Measurements from ENCODE around the gene AGMAT. TPM values are rescaled to one million over a fixed set of nuclear protein-coding genes. Genes with fewer than 3 reads are reported as not detected.

The AGMAT gene
- total and polyA plus RNA-seq, 10 donors = 1.4 to 6.1 (median 3.2) TPM

DNA sequence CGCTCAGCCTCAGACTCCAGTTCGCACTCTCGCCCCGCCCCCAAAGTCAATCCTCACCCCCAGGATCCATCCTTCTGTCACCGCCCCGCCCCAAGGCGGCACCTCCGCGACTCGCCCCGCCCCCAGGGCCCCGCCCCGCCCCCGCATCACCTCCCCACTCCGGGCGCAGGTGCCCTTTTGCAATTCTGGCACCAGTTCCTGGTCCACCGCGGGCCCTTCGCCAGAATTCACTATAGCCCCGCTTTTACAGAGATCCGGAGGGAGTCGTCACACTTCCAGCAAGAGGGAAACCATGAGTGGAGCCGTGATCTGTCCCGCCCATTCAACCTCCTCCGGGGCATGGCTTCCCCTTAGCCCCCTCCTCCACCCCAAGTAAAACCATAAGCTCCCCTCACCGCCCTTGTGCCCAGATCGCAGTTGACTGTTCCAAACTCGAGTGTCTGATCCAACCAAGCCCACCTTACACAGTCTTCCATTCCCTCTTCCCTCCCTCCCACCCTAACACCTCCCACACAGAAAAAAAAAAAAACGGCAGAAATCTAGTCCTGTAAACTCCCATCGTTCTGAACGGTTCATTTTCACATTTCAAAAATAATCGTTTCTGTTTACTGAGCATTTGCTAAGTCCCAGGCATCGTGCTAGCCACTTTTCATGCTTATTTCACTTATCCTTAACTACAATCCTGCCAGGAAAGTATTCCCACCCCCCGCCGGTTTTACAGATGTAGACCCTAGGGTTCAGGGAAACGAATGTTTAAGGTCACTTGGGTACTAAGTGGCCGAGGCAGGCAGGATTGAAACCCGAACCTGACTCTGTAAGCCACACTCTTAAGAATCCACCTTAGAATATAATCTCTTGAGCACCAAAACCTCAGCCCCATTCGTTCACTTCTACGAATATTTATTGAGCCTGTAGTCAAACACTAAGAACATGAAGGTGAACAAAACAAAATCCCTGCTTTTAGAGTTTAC lies 59.5 kb downstream of the AGMAT start:
- Histone ChIP-seq H3K36me3 (peaks cover 0 to 14% (median under 1%) of the 10 kb centered on the region in 6 donors), H3K27ac (peak overlapping the region; percentile 88 to 99 (median 96)), H3K4me1 (peaks cover 19 to 67% (median 44%) of the 10 kb centered on the region in 6 donors), H3K4me3 (peak overlapping the region; percentile 42 to 92 (median 80)), H3K9me3 (no peaks in the 10 kb centered on the region), H3K27me3 (replicated peaks in 1 of 7) (no peaks in the 10 kb centered on the region)
- 3 to 4% (median 4%) methylated on average over 32 to 40 of the region's 40 CpGs for WGBS, 5 donors
- intact Hi-C loops (cut with DNase I; ENCODE audit: low total_unique reads) = loop anchor here (10.0 kb wide), 1 partner anchor 89 kb away; the partner anchor contains the start of gene DDI2
- TF ChIP-seq POLR2AphosphoS5 (IDR thresholded peaks at IDR 0.05) = peak in 1 of 3 donors; percentile 61
- no peak for TF ChIP-seq POLR2A (IDR thresholded peaks at IDR 0.05)
- DNase-seq = no peak

DNA sequence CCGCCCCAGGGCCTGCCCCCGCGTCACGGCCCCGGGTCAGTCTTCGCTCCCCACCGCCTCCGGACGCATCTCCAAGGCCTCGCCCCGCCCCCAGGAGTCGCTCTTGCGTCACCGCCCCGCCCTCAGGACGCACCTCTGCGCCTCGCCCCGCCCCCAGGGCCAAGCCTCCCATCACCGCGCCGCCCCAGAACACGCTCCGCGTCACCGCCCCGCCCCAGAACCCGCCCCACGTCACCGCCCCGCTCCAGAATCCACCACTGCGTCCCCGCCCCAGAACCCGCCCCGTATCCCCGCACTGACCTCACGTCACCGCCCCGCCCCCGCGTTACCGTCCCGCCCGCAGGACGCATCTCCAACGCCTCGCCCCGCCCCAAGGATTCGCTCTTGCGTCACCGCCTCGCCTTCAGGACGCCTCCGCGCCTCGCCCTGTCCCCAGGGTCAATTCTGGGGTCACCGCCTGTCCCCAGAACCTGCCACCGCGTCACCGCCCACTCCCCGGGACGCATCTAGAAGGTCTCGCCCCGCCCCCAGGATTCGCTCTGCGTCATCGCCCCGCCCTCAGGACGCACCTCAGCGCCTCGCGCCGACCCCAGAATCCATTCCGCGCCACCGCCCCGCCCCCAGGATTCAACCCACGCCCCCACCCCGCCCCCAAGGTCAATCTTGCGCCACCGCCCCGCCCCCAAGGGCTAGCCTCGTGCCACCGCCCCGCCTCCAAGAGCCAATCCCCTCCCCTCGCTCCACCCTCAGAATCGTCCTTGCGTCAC lies 60.4 kb downstream of the AGMAT start:
- no peaks in the 10 kb centered on the region for H3K9me3 ChIP-seq
- H3K27ac ChIP-seq = peak overlapping the region; percentile 90 to 99 (median 96)
- peak; percentile 100 for DNase-seq
- no peaks in the 10 kb centered on the region for H3K27me3 ChIP-seq (replicated peaks in 1 of 7)
- peaks cover 19 to 63% (median 44%) of the 10 kb centered on the region in 6 donors for H3K4me1 ChIP-seq
- H3K4me3 ChIP-seq = peak overlapping the region; percentile 62 to 90 (median 72)
- intact Hi-C loops (cut with DNase I; ENCODE audit: low total_unique reads) = loop anchor here (10.0 kb wide), 1 partner anchor 90 kb away; the partner anchor contains the start of gene DDI2
- TF ChIP-seq, protein P1, sequence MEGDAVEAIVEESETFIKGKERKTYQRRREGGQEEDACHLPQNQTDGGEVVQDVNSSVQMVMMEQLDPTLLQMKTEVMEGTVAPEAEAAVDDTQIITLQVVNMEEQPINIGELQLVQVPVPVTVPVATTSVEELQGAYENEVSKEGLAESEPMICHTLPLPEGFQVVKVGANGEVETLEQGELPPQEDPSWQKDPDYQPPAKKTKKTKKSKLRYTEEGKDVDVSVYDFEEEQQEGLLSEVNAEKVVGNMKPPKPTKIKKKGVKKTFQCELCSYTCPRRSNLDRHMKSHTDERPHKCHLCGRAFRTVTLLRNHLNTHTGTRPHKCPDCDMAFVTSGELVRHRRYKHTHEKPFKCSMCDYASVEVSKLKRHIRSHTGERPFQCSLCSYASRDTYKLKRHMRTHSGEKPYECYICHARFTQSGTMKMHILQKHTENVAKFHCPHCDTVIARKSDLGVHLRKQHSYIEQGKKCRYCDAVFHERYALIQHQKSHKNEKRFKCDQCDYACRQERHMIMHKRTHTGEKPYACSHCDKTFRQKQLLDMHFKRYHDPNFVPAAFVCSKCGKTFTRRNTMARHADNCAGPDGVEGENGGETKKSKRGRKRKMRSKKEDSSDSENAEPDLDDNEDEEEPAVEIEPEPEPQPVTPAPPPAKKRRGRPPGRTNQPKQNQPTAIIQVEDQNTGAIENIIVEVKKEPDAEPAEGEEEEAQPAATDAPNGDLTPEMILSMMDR (IDR thresholded peaks at IDR 0.05 in 8 of 11, conservative IDR thresholded peaks at IDR 0.05 in 3 of 11) = peak in 1 of 11 experiments; percentile 35
- no peak for TF ChIP-seq POLR2A (IDR thresholded peaks at IDR 0.05)
- TF ChIP-seq POLR2AphosphoS5 (IDR thresholded peaks at IDR 0.05) = peak; percentile 35 to 60 (median 56)
- peaks cover 0 to 5% (median 0%) of the 10 kb centered on the region in 6 donors for H3K36me3 ChIP-seq
- 0 to 3% (median 2%) methylated on average over 19 to 87 of the region's 88 CpGs for WGBS, 5 donors

DNA sequence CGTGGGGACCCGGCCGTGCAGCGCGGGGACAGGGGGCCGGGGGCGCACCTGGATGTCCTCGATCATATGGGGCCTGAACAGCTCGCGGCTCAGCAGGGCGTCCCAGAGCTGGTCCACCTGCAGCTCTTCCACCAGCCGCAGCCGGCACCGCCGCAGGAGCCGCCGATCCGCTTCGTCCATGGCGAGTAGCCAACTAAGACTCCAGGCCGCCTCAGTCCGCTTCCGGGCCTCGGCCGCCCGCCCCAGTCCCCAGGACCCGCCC lies 60.9 kb downstream of the AGMAT start, which contains the start of gene CASP9:
CASP9 (minus strand) TSS at position 195 of the 262 bp plus-strand sequence; CDS start at position 180, 15 bp downstream.
- WGBS, 5 donors = 0 to 1% (median 1%) methylated on average over 1 to 27 of the region's 27 CpGs
- intact Hi-C loops (cut with DNase I; ENCODE audit: low total_unique reads) = loop anchor here (10.0 kb wide), 1 partner anchor 91 kb away; the partner anchor contains the start of gene DDI2
- TF ChIP-seq POLR2AphosphoS5 (IDR thresholded peaks at IDR 0.05) (peak; percentile 74 to 86 (median 84)), POLR2A (IDR thresholded peaks at IDR 0.05) (peak in 1 of 3 donors; percentile 49)
- TF ChIP-seq, protein P1 (IDR thresholded peaks at IDR 0.05 in 8 of 11, conservative IDR thresholded peaks at IDR 0.05 in 3 of 11) = peak in 1 of 11 experiments; percentile 22
- H3K27me3 ChIP-seq (replicated peaks in 1 of 7) = no peaks in the 10 kb centered on the region
- H3K27ac ChIP-seq = peak within 1 kb of the TSS; percentile 90 to 99 (median 96)
- H3K36me3 ChIP-seq = peaks cover 0 to 3% (median 0%) of the 10 kb centered on the region in 6 donors
- no peak for DNase-seq
- H3K4me1 ChIP-seq = peaks cover 19 to 58% (median 44%) of the 10 kb centered on the region in 6 donors
- H3K9me3 ChIP-seq = no peaks in the 10 kb centered on the region
- peak within 1 kb of the TSS; percentile 62 to 92 (median 77) for H3K4me3 ChIP-seq

Measured in spleen (tissue), 11 donors.